Gastrocnemius medialis (tissue), 4 donors: ENCODE measurements around the gene OBP2A. TPM values are rescaled to one million over a fixed set of nuclear protein-coding genes. Genes with fewer than 3 reads are reported as not detected.

Source experiments
- ATAC-seq, 2 donors: fragments of 150-250 bp; one replicate each; pipeline ENCODE4 v1.9.1; 2016
- DNase-seq, 2 donors: peaks; one replicate each; pipeline ENCODE4 v3.0.0-alpha.2; 2019
- H3K27ac ChIP-seq, 4 donors: fragments of 200-600 bp; sonication (generic); 1 replicate in 1 of 4; 2 replicates in 3 of 4; pipeline ENCODE4 v1.5.1; 2016 to 2018; ENCODE audit warnings: mild to moderate bottlenecking in 2 of 4, moderate library complexity in 1 of 4
- H3K27me3 ChIP-seq, 3 donors: fragments of 200-600 bp; sonication (generic) in 2 of 3; 1 replicate in 1 of 3; 2 replicates in 2 of 3; pipeline versions ENCODE4 v1.5.1 to v1.6.0; 2016 to 2019; ENCODE audit warnings: mild to moderate bottlenecking in 1 of 3, moderate library complexity in 1 of 3
- H3K36me3 ChIP-seq, 2 donors: fragments of 200-600 bp; sonication (generic) in 1 of 2; one replicate each; pipeline ENCODE4 v1.5.1; 2017 to 2018
- H3K4me1 ChIP-seq, 2 donors: fragments of 200-600 bp; sonication (generic) in 1 of 2; one replicate each; pipeline ENCODE4 v1.5.1; 2016 to 2017; ENCODE audit warnings: mild to moderate bottlenecking in 2 of 2
- H3K4me3 ChIP-seq, 4 donors: fragments of 200-600 bp; sonication (generic) in 3 of 4; 1 replicate in 1 of 4; 2 replicates in 3 of 4; pipeline ENCODE4 v1.5.1; 2016 to 2019; ENCODE audit warnings: mild to moderate bottlenecking in 2 of 4
- H3K9me3 ChIP-seq, 3 donors: fragments of 200-600 bp; sonication (generic) in 2 of 3; 1 replicate in 1 of 3; 2 replicates in 2 of 3; pipeline ENCODE4 v1.5.1; 2016 to 2019
- POLR2A ChIP-seq, 2 donors: fragments of 450-650 bp; IDR thresholded peaks; one replicate each; pipeline ENCODE4 v1.6.1; 2017; ENCODE audit warnings: antibody characterized with exemption in 2 of 2, mild to moderate bottlenecking in 2 of 2, moderate library complexity in 2 of 2
- in situ Hi-C, 4 donors: fragments of 200-750 bp; cut with MboI; loops; one replicate each; pipeline versions ENCODE4 v1.15.0 to v1.8.0; 2017; ENCODE audit warnings: low sequenced_read_pairs in 4 of 4
- intact Hi-C: fragments of 100-400 bp; cut with DNase I; formaldehyde crosslinking; loops from one replicate; pipeline ENCODE4 v1.15.1; 2023; ENCODE audit warnings: low total_unique reads
- total RNA-seq, 4 donors: library from RNA; depleted of rRNA; stranded (reverse); fragments of >200 nt; gene quantifications; one replicate each; pipeline versions ENCODE4 v1.1.0 to v1.2.3, GENCODE V29; 2016
- TF ChIP-seq, protein P1 (sequence below), 5 experiments: fragments of 450-650 bp in 3 of 5; fragments of 200-600 bp in 2 of 5; sonication (generic) in 2 of 5; IDR thresholded peaks in 4 of 5; conservative IDR thresholded peaks in 1 of 5; 1 replicate in 4 of 5; 2 replicates in 1 of 5; pipeline ENCODE4 v1.5.1; 2016 to 2019; ENCODE audit warnings: antibody characterized with exemption in 5 of 5, mild to moderate bottlenecking in 3 of 5, moderate library complexity in 3 of 5

The OBP2A gene
- total RNA-seq, 4 donors from 2014 or later = not detected

DNA sequence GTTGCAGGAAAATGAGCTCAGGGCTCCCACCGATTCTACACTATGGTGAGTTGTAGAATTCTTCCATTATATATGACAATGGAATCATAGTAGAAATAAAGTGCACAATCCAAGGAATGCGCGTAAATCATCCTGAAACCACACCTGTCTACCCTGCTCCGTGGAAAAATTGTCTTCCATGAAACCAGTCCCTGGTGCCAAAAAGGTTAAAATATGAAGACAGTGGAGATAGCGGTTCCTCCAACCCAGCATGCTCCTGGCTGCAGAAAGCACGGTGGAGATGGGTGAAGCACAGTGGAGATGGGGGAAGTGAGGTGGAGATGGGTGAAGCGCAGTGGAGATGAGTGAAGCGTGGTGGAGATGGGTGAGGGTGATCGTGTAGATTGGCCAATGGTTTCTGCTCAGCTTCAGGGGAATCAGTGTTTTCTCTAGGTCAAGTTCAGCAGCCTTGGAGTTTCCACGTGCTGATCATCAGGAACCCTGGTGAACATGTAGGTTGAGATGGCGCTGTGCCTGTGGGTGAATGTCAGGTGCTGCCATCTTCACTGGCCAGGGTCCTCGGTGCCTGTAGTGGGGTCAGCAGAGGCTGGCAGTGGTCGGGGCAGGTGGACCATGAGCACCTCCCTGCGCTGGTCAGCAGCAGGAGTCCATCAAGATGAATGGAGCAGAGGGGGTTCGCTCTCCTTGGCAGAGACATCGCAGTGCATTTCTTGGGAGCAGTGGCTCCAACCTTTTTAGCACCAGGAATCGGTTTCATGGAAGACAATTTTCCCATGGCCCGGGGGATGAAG lies 35.9 kb downstream of the OBP2A start:
- H3K36me3 ChIP-seq = no peaks in the 10 kb centered on the region
- intact Hi-C loops = no loop called here
- TF ChIP-seq, protein P1, sequence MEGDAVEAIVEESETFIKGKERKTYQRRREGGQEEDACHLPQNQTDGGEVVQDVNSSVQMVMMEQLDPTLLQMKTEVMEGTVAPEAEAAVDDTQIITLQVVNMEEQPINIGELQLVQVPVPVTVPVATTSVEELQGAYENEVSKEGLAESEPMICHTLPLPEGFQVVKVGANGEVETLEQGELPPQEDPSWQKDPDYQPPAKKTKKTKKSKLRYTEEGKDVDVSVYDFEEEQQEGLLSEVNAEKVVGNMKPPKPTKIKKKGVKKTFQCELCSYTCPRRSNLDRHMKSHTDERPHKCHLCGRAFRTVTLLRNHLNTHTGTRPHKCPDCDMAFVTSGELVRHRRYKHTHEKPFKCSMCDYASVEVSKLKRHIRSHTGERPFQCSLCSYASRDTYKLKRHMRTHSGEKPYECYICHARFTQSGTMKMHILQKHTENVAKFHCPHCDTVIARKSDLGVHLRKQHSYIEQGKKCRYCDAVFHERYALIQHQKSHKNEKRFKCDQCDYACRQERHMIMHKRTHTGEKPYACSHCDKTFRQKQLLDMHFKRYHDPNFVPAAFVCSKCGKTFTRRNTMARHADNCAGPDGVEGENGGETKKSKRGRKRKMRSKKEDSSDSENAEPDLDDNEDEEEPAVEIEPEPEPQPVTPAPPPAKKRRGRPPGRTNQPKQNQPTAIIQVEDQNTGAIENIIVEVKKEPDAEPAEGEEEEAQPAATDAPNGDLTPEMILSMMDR (IDR thresholded peaks at IDR 0.05 in 4 of 5, conservative IDR thresholded peaks at IDR 0.05 in 1 of 5) = no peak
- no peak for TF ChIP-seq POLR2A (IDR thresholded peaks at IDR 0.05)
- no peak overlapping the region for H3K27ac ChIP-seq
- DNase-seq (no peak), ATAC-seq (no peak)
- in situ Hi-C loops = no loop called here
- H3K4me1 ChIP-seq = no peaks in the 10 kb centered on the region
- no peaks in the 10 kb centered on the region for H3K9me3 ChIP-seq
- peaks cover 6 to 11% (median 10%) of the 10 kb centered on the region in 3 donors for H3K27me3 ChIP-seq
- no peak overlapping the region for H3K4me3 ChIP-seq

DNA sequence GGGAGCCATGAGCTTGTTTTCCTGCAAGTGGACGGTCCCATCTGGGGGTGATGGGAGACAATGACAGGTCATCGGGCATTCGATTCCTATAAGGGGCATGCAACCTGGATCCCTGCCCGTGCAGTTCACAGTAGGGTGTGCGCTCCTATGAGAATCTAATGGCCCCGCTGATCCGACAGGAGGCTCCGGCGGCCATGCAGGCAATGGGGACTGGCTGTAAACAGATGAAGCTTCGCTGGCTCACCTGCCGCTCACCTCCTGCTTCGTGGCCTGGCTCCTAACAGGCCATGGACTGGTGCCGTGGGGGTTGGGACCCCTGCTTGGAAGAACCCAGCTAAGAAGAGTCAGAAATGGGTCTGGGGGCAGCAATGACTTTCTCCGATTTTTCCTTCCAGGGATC lies 36.6 kb downstream of the OBP2A start:
- Histone ChIP-seq H3K36me3 (no peaks in the 10 kb centered on the region), H3K9me3 (no peaks in the 10 kb centered on the region), H3K4me1 (no peaks in the 10 kb centered on the region), H3K27ac (no peak overlapping the region), H3K27me3 (peaks cover 6 to 11% (median 10%) of the 10 kb centered on the region in 3 donors), H3K4me3 (no peak overlapping the region)
- in situ Hi-C loops (no loop called here), intact Hi-C loops (no loop called here)
- TF ChIP-seq, protein P1 (IDR thresholded peaks at IDR 0.05 in 4 of 5, conservative IDR thresholded peaks at IDR 0.05 in 1 of 5) = no peak
- no peak for TF ChIP-seq POLR2A (IDR thresholded peaks at IDR 0.05)
- DNase-seq = no peak
- no peak for ATAC-seq

DNA sequence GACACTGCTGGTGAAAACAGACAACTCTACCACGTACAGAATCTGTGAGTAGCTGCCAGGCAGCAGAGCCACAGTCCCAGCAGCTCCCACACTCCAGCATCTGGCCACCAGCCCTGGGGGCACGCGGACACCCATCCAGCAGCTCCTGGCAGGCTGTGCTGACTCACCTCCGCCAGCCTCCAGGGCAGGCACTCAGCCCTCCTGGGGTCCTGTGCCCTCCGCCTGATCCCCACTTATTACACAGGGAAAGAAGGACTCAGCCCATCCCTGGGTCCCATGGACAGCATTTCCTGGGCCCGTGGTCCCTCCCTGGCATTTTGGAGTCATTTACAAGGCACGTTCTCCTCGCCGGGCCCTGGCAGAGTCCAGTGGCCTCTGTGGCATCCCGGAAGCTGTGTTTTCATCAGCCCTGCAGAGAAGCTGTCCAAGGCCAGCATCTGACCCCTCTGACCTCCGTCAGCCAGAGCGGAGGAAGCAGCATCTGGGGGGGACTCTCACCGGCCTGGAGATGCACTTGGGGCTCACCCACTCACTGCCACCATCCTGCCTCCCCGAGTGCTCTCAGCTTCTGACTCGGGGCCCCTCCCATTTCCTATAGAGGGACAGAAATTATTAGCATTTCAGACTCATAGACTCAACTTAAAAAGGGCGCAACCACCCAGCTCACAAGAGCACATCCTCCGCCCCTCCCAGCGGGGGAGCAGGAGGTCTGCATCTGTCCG lies 37.2 kb downstream of the OBP2A start:
- no peak overlapping the region for H3K4me3 ChIP-seq
- TF ChIP-seq, protein P1 (IDR thresholded peaks at IDR 0.05 in 4 of 5, conservative IDR thresholded peaks at IDR 0.05 in 1 of 5) = no peak
- no peak for TF ChIP-seq POLR2A (IDR thresholded peaks at IDR 0.05)
- peaks cover 6 to 11% (median 10%) of the 10 kb centered on the region in 3 donors for H3K27me3 ChIP-seq
- DNase-seq (no peak), ATAC-seq (no peak)
- no peaks in the 10 kb centered on the region for H3K9me3 ChIP-seq
- no peaks in the 10 kb centered on the region for H3K4me1 ChIP-seq
- in situ Hi-C loops = no loop called here
- H3K36me3 ChIP-seq = no peaks in the 10 kb centered on the region
- intact Hi-C loops = no loop called here
- no peak overlapping the region for H3K27ac ChIP-seq

DNA sequence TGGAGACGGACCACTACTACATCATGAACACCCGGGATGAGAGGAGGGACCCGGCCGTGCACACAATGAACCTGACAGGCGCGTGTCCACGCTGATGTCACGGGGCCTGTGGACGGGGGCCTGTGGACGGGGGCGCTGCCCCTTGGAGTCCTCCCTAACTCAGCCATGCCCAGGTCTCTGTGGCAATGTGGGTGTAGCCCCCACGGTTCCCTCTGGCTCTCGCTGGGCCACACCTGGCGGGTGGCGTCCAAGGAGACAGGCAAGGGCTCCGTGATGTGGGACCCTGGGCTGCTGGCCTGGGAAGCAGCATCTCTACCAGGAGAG lies 37.7 kb downstream of the OBP2A start:
- peaks cover 6 to 11% (median 10%) of the 10 kb centered on the region in 3 donors for H3K27me3 ChIP-seq
- H3K9me3 ChIP-seq = no peaks in the 10 kb centered on the region
- intact Hi-C loops = no loop called here
- no peaks in the 10 kb centered on the region for H3K36me3 ChIP-seq
- TF ChIP-seq, protein P1 (IDR thresholded peaks at IDR 0.05 in 4 of 5, conservative IDR thresholded peaks at IDR 0.05 in 1 of 5) = no peak
- TF ChIP-seq POLR2A (IDR thresholded peaks at IDR 0.05) = no peak
- in situ Hi-C loops = no loop called here
- ATAC-seq (no peak), DNase-seq (no peak)
- H3K27ac ChIP-seq = no peak overlapping the region
- no peak overlapping the region for H3K4me3 ChIP-seq
- no peaks in the 10 kb centered on the region for H3K4me1 ChIP-seq
